Mucosa of descending colon (tissue), 3 donors: ENCODE data around the gene PTPRT. TPM values are rescaled to one million over a fixed set of nuclear protein-coding genes. Genes with fewer than 3 reads are reported as not detected.

Experiments
- ATAC-seq: fragments of 200-7000 bp; cut with Tn5 transposase; one replicate; pipeline ENCODE4 v1.9.1; 2020; ENCODE audit warnings: mild to moderate bottlenecking, moderate library complexity
- DNase-seq, 3 donors: peaks; one replicate each; pipeline ENCODE4 v3.0.0-alpha.2; 2020
- H3K36me3 ChIP-seq: fragments of 200-600 bp; one replicate; pipeline ENCODE4 v1.8.0; 2021; ENCODE audit warnings: low read depth, mild to moderate bottlenecking
- H3K4me1 ChIP-seq: fragments of 200-600 bp; one replicate; pipeline ENCODE4 v1.8.0; 2021; ENCODE audit warnings: low read depth, mild to moderate bottlenecking
- H3K4me3 ChIP-seq: fragments of 200-600 bp; one replicate; pipeline ENCODE4 v1.8.0; 2021; ENCODE audit warnings: mild to moderate bottlenecking
- H3K9me3 ChIP-seq: fragments of 200-600 bp; one replicate; pipeline ENCODE4 v1.8.0; 2021; ENCODE audit warnings: mild to moderate bottlenecking
- CTCF ChIP-seq: fragments of 200-600 bp; IDR thresholded peaks from one replicate; pipeline ENCODE4 v1.8.0; 2022; ENCODE audit warnings: antibody characterized with exemption, mild to moderate bottlenecking
- intact Hi-C, 2 donors: fragments of 100-400 bp; cut with DNase I in 1 of 2; cut with micrococcal nuclease in 1 of 2; formaldehyde crosslinking; loops; one replicate each; pipeline versions ENCODE4 v1.11.0 to v1.11.1; 2022; cut with DNase I, micrococcal nuclease
- total RNA-seq, 3 donors: library from RNA; stranded (reverse); fragmentation: NEBNext Ultra II Directional in 2 of 3; extraction: Animal tissue kit (Norgen Biotek cat#: 25700) in 2 of 3; gene quantifications; one replicate each; pipeline versions ENCODE4 v1.2.1 to v1.2.4, GENCODE V29; 2021 to 2023
- donor health status: DM: no; HTN: no; CAD: no; lungs with moderate emphysema.
- donor health status: DM: no; HTN: no; CAD: no.
- donor health status: DM: no; HTN: yes; CAD: no.

The PTPRT gene
- total RNA-seq, 3 donors from 2014 or later: 0.19 to 0.43 (median 0.38) TPM

DNA sequence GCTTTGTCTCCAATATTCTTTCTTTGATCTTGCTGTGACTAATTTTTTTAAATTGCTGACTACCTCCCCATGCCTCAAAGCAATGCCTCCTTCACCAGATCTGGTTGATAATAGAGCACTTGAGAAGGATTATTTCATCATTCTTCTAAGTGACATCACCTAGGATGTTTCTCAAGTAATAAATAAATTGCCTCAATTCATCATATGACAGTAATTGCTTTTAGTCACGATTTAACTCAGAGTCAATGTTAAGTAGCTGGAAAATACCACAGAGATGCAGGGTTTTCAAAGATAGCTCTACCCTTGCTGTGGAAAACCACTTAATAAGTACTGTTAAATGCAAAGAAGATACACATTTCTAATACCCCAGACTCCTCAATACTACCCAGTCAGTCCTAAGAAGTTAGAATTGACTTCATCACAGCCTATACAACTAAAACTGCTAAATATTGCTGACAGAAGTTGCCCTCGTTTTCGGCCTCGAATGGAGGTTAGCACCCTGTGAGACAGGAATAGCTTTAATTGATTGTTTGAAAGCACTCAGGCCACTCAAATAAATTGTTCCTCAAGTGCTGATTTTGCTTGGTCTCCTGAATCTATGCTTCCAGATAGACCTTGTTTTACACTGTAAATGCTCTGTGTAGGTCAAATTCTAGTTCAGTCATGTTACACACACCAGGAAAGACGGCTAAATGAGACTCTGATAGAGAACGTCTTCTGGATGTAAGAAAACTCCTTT is 931.0 kb downstream of the PTPRT start:
- DNase-seq: no peak
- intact Hi-C loops: no loop called here
- H3K4me1 ChIP-seq: no peaks in the 10 kb centered on the region
- H3K9me3 ChIP-seq: no peaks in the 10 kb centered on the region
- no peaks in the 10 kb centered on the region for H3K36me3 ChIP-seq
- H3K4me3 ChIP-seq: no peak overlapping the region
- no peak for ATAC-seq
- TF ChIP-seq CTCF: no peak

GRCh38 chr20:42255821-42256220 is 933.9 kb downstream of the PTPRT start:
- DNase-seq (no peak), ATAC-seq (no peak)
- no peak overlapping the region for H3K4me3 ChIP-seq
- intact Hi-C loops: no loop called here
- no peaks in the 10 kb centered on the region for H3K4me1 ChIP-seq
- TF ChIP-seq CTCF: no peak
- no peaks in the 10 kb centered on the region for H3K36me3 ChIP-seq
- H3K9me3 ChIP-seq: no peaks in the 10 kb centered on the region

- ATAC-seq (no peak), DNase-seq (no peak)
- H3K4me3 ChIP-seq: no peak overlapping the region
- no peaks in the 10 kb centered on the region for H3K9me3 ChIP-seq
- TF ChIP-seq CTCF: no peak
- intact Hi-C loops: no loop called here
- no peaks in the 10 kb centered on the region for H3K36me3 ChIP-seq
- H3K4me1 ChIP-seq: no peaks in the 10 kb centered on the region
Measured at GRCh38 chr20:42254673-42255072, 935.0 kb downstream of the PTPRT start.

- ATAC-seq: no peak
- no peak for TF ChIP-seq CTCF
- intact Hi-C loops: no loop called here
- no peaks in the 10 kb centered on the region for H3K36me3 ChIP-seq
- no peaks in the 10 kb centered on the region for H3K4me1 ChIP-seq
- H3K9me3 ChIP-seq: no peaks in the 10 kb centered on the region
- H3K4me3 ChIP-seq: no peak overlapping the region
- DNase-seq: no peak
Measured at GRCh38 chr20:42252116-42252515, 937.6 kb downstream of the PTPRT start.

DNA sequence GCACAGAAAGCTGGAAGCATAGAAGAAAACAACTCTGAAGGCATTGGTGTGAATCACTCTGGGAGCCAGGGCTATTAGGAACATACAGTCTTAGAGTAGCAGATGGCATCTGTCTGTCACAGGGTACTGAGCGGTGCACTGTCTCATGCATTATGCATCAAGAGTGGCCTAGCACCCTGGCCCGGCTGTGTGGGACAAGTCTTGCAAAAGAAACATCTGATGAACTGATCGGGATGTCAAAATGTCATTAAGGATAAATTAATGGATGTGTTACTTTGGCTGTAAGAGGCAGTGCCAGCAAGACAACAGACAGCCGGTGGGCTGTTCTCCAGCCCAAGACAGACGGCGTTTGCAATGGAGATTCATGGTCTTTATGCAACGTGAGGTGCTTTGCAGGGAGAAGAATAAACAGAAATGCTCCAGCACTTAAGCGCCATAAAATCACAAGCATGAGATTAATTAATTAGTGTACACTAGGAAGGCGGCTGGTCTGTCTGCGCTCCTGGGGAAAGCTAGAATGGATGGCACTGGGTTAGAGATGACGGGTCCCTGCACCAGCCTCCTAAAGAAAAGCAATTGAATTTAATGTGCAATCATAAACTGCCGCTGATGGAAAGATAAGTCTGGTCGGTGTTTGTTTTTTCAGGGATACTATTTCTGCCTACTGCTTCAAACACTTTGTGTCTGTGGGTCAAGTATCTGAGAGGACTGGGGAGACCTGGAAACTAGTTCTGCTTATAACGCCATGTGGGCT is 970.9 kb downstream of the PTPRT start:
- Histone ChIP-seq H3K4me3 (no peak overlapping the region), H3K9me3 (no peaks in the 10 kb centered on the region), H3K36me3 (no peaks in the 10 kb centered on the region), H3K4me1 (no peaks in the 10 kb centered on the region)
- no peak for DNase-seq
- ATAC-seq: no peak
- intact Hi-C loops: no loop called here
- TF ChIP-seq CTCF: no peak
